Suprapubic skin (tissue), 4 donors: ENCODE data around the gene ATP2A3. TPM values are rescaled to one million over a fixed set of nuclear protein-coding genes. Genes with fewer than 3 reads are reported as not detected.

Source experiments
- DNase-seq, 2 donors: peaks; one replicate each; pipeline ENCODE4 v3.0.0-alpha.2; 2019; ENCODE audit warnings: low spot score in 2 of 2
- H3K27ac ChIP-seq: fragments of 200-600 bp; sonication (generic); one replicate; pipeline ENCODE4 v1.5.1; 2019
- H3K27me3 ChIP-seq: fragments of 200-600 bp; sonication (generic); one replicate; pipeline ENCODE4 v1.5.1; 2019
- H3K36me3 ChIP-seq: fragments of 200-600 bp; sonication (generic); one replicate; pipeline ENCODE4 v1.5.1; 2019
- H3K4me1 ChIP-seq: fragments of 200-600 bp; sonication (generic); one replicate; pipeline ENCODE4 v1.5.1; 2019
- H3K4me3 ChIP-seq: fragments of 200-600 bp; sonication (generic); one replicate; pipeline ENCODE4 v1.5.1; 2019; ENCODE audit warnings: mild to moderate bottlenecking
- H3K9me3 ChIP-seq: fragments of 200-600 bp; sonication (generic); one replicate; pipeline ENCODE4 v1.5.1; 2019
- CTCF ChIP-seq, 2 donors: fragments of 200-600 bp in 1 of 2; fragments of 450-650 bp in 1 of 2; sonication (generic) in 1 of 2; IDR thresholded peaks; one replicate each; pipeline ENCODE4 v1.5.1; 2016 to 2019; ENCODE audit warnings: antibody characterized with exemption in 2 of 2, mild to moderate bottlenecking in 1 of 2, moderate library complexity in 1 of 2
- EP300 ChIP-seq: sonication (generic); formaldehyde crosslinking; IDR thresholded peaks from one replicate; pipeline ENCODE4 v1.6.1; 2017; ENCODE audit warnings: antibody characterized with exemption
- POLR2A ChIP-seq, 2 donors: fragments of 450-650 bp; IDR thresholded peaks; one replicate each; pipeline ENCODE4 v1.6.1; 2017; ENCODE audit warnings: antibody characterized with exemption in 2 of 2, mild to moderate bottlenecking in 2 of 2, moderate library complexity in 2 of 2
- POLR2AphosphoS5 ChIP-seq, 3 donors: sonication (generic); formaldehyde crosslinking; IDR thresholded peaks; one replicate each; pipeline ENCODE4 v1.6.1; 2017; ENCODE audit warnings: antibody characterized with exemption in 3 of 3
- whole genome bisulfite sequencing: methylation state at CpG from one replicate; pipeline ENCODE4 v1.1.5; 2018; 5-methylcytosine and 5-hydroxymethylcytosine counted together
- total RNA-seq, 4 donors: library from RNA; depleted of rRNA; stranded (reverse); fragments of >200 nt; gene quantifications; one replicate each; pipeline ENCODE4 v1.1.0, GENCODE V29; 2016

Gene ATP2A3
- total RNA-seq, 4 donors from 2014 or later = 22.4 to 61.7 (median 34.7) TPM

GRCh38 chr17:3887394-3887793 is 76.8 kb downstream of the ATP2A3 start:
- H3K27ac ChIP-seq = peak overlapping the region; percentile 91
- no peak for TF ChIP-seq POLR2A (IDR thresholded peaks at IDR 0.05)
- TF ChIP-seq CTCF (IDR thresholded peaks at IDR 0.05) = no peak
- TF ChIP-seq POLR2AphosphoS5 (IDR thresholded peaks at IDR 0.05) = no peak
- TF ChIP-seq EP300 = no peak
- peaks cover 73% of the 10 kb centered on the region for H3K4me1 ChIP-seq
- no peaks in the 10 kb centered on the region for H3K9me3 ChIP-seq
- no peak for DNase-seq
- 74% methylated on average over 2 of the region's 2 CpGs for WGBS
- H3K27me3 ChIP-seq = no peaks in the 10 kb centered on the region
- no peak overlapping the region for H3K4me3 ChIP-seq
- H3K36me3 ChIP-seq = peaks cover 29% of the 10 kb centered on the region

- no peak for DNase-seq
- Histone ChIP-seq H3K36me3 (peaks cover 33% of the 10 kb centered on the region), H3K4me3 (no peak overlapping the region), H3K4me1 (peaks cover 67% of the 10 kb centered on the region), H3K9me3 (no peaks in the 10 kb centered on the region), H3K27ac (peak overlapping the region; percentile 91), H3K27me3 (no peaks in the 10 kb centered on the region)
- TF ChIP-seq CTCF (IDR thresholded peaks at IDR 0.05) = no peak
- 86% methylated on average over 6 of the region's 10 CpGs for WGBS
Measured at GRCh38 chr17:3886776-3887175, 77.5 kb downstream of the ATP2A3 start.

- Histone ChIP-seq H3K4me3 (no peak overlapping the region), H3K27ac (no peak overlapping the region), H3K4me1 (peaks cover 59% of the 10 kb centered on the region), H3K36me3 (peaks cover 33% of the 10 kb centered on the region), H3K9me3 (no peaks in the 10 kb centered on the region), H3K27me3 (no peaks in the 10 kb centered on the region)
- WGBS = 86% methylated on average over 4 of the region's 4 CpGs
- no peak for DNase-seq
- TF ChIP-seq CTCF (IDR thresholded peaks at IDR 0.05) (no peak), POLR2A (IDR thresholded peaks at IDR 0.05) (no peak), POLR2AphosphoS5 (IDR thresholded peaks at IDR 0.05) (no peak)
Measured at GRCh38 chr17:3885970-3886369, 78.3 kb downstream of the ATP2A3 start.

- H3K27me3 ChIP-seq = no peaks in the 10 kb centered on the region
- no peak for DNase-seq
- WGBS = 90% methylated on average over 4 of the region's 14 CpGs
- TF ChIP-seq POLR2AphosphoS5 (IDR thresholded peaks at IDR 0.05) (no peak), POLR2A (IDR thresholded peaks at IDR 0.05) (no peak), EP300 (no peak), CTCF (IDR thresholded peaks at IDR 0.05) (no peak)
- peaks cover 52% of the 10 kb centered on the region for H3K4me1 ChIP-seq
- H3K36me3 ChIP-seq = peaks cover 33% of the 10 kb centered on the region
- H3K4me3 ChIP-seq = no peak overlapping the region
- H3K9me3 ChIP-seq = no peaks in the 10 kb centered on the region
- H3K27ac ChIP-seq = no peak overlapping the region
Measured at GRCh38 chr17:3885271-3885670, 79.0 kb downstream of the ATP2A3 start.

GRCh38 chr17:3884188-3884587 is 80.0 kb downstream of the ATP2A3 start:
- no peaks in the 10 kb centered on the region for H3K27me3 ChIP-seq
- H3K9me3 ChIP-seq = no peaks in the 10 kb centered on the region
- H3K4me3 ChIP-seq = no peak overlapping the region
- TF ChIP-seq POLR2A (IDR thresholded peaks at IDR 0.05) (no peak), POLR2AphosphoS5 (IDR thresholded peaks at IDR 0.05) (no peak), EP300 (no peak), CTCF (IDR thresholded peaks at IDR 0.05) (no peak)
- WGBS = 80% methylated on average over 9 of the region's 12 CpGs
- no peak overlapping the region for H3K27ac ChIP-seq
- peaks cover 46% of the 10 kb centered on the region for H3K4me1 ChIP-seq
- no peak for DNase-seq
- H3K36me3 ChIP-seq = peaks cover 33% of the 10 kb centered on the region
